Upper lobe of left lung (tissue), 4 donors: ENCODE data around the gene GNB5.

Experiments used
- CTCF ChIP-seq, 6 experiments: fragments of 450-650 bp in 4 of 6; fragments of 200-600 bp in 2 of 6; sonication (generic) in 2 of 6; IDR thresholded peaks; one replicate each; pipeline ENCODE4 v1.5.1; 2016 to 2019; ENCODE audit warnings: antibody characterized with exemption in 6 of 6
- POLR2A ChIP-seq, 4 donors: fragments of 450-650 bp; IDR thresholded peaks; one replicate each; pipeline ENCODE4 v1.5.1; 2016 to 2017; ENCODE audit warnings: antibody characterized with exemption in 4 of 4, mild to moderate bottlenecking in 2 of 4

- no peak for TF ChIP-seq CTCF (IDR thresholded peaks at IDR 0.05)
- TF ChIP-seq POLR2A (IDR thresholded peaks at IDR 0.05): no peak
These were observed 110.3 kb downstream of the GNB5 start for GRCh38 chr15:52080706-52081392.
